Measurements from ENCODE around the gene GFRA4. TPM values are rescaled to one million over a fixed set of nuclear protein-coding genes. Genes with fewer than 3 reads are reported as not detected.

GFRA4 gene
- polyA plus RNA-seq, 2 of the 4 experiments (the other 2 are of a cell fraction) = not detected

- POLR2A ChIA-PET = no interaction called here
- WGBS (ENCODE audit: missing lambda C conversion rate) = 90% methylated on average over 10 of the region's 10 CpGs
- no peaks in the 10 kb centered on the region for H3K9me3 ChIP-seq
- CTCF ChIA-PET = interaction anchor here (0.7 to 1.9 kb wide), 9 partner anchors 10 to 139 kb away, joined by 3 to 8 read pairs (median 3); no protein-coding TSS in a partner anchor
- peak in 1 of 2 experiments; percentile 20 for DNase-seq (ENCODE audit: low read depth in 1 of 2, low spot score in 1 of 2)
- H3K4me1 ChIP-seq = no peaks in the 10 kb centered on the region
- no peak for TF ChIP-seq KDM5A (IDR thresholded peaks at IDR 0.05)
- TF ChIP-seq CTCF (IDR thresholded peaks at IDR 0.05) = 0 out of 3 replicates have a peak, but pooled peaks have one; percentile 12
- no peak for FAIRE-seq
- no peak overlapping the region for H3K4me3 ChIP-seq
- ATAC-seq = peak in 1 of 2 experiments; percentile 43; a peak in 1 of 6 replicates
- H3K4me2 ChIP-seq = no peak overlapping the region
- H3K27ac ChIP-seq = no peak overlapping the region
Measured at GRCh38 chr20:3612795-3613572, 50.2 kb downstream of the GFRA4 start.

DNA sequence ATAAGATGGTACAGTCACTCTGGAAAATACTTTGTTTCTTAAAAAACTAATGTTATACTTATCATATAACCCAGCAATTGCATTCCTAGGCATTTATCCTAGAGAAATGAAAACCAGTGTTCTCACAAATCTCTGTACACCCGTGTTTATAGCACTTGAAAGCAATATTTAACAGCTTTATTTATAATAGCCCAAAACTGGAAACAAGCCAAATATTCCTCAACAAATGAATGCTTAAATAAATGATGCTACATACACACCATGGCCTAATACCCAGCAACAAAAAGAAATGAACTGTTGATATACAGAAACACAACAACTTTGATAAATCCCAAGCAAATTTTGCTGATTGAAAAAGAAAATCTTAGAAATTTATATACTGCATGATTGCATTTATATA is 51.3 kb downstream of the GFRA4 start:
- Histone ChIP-seq H3K4me1 (no peaks in the 10 kb centered on the region), H3K27ac (no peak overlapping the region), H3K9me3 (no peaks in the 10 kb centered on the region), H3K4me2 (no peak overlapping the region), H3K4me3 (no peak overlapping the region)
- POLR2A ChIA-PET = no interaction called here
- ATAC-seq (no peak), DNase-seq (ENCODE audit: low read depth in 1 of 2, low spot score in 1 of 2) (no peak), FAIRE-seq (no peak)
- WGBS (ENCODE audit: missing lambda C conversion rate) = 44% methylated on average over 1 of the region's 1 CpG
- no peak for TF ChIP-seq SREBF2 (IDR thresholded peaks at IDR 0.05)
- no peak for TF ChIP-seq CBX2 (IDR thresholded peaks at IDR 0.05; ENCODE audit: borderline replicate concordance, low read depth)
- TF ChIP-seq RFX5 (IDR thresholded peaks at IDR 0.05) = no peak
- no peak for TF ChIP-seq KDM5A (IDR thresholded peaks at IDR 0.05)
- no peak for TF ChIP-seq CHD4 (IDR thresholded peaks at IDR 0.05; ENCODE audit: borderline replicate concordance)
- TF ChIP-seq, protein P1, sequence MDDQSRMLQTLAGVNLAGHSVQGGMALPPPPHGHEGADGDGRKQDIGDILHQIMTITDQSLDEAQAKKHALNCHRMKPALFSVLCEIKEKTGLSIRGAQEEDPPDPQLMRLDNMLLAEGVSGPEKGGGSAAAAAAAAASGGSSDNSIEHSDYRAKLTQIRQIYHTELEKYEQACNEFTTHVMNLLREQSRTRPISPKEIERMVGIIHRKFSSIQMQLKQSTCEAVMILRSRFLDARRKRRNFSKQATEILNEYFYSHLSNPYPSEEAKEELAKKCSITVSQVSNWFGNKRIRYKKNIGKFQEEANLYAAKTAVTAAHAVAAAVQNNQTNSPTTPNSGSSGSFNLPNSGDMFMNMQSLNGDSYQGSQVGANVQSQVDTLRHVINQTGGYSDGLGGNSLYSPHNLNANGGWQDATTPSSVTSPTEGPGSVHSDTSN (IDR thresholded peaks at IDR 0.05) = no peak
- no peak for TF ChIP-seq SMC3 (IDR thresholded peaks at IDR 0.05)
- CTCF ChIA-PET = interaction anchor here (0.6 to 1.5 kb wide), 5 partner anchors 9 to 558 kb away, joined by 3 to 5 read pairs (median 3); no protein-coding TSS in a partner anchor

Other genes starting within 250 kb of the GFRA4 start
- gene ATRN, start 192.4 kb downstream of the GFRA4 start, polyA plus RNA-seq (2011; rRNA removed) = 58.7 and 67.1 TPM in 2 replicates
- 20.4 to 22.6 TPM (median 21.3 TPM) in 3 replicates for gene ATRN, start 192.4 kb downstream of the GFRA4 start, polyA plus RNA-seq (2017; fragmentation: RNase III; extraction: RNeasy Plus Mini Kit Qiagen cat#74134 plus additional on column Dnase treatment)
- gene ADAM33, start 18.6 kb upstream of the GFRA4 start, polyA plus RNA-seq (2011; rRNA removed) = 0.05 and 0.08 TPM in 2 replicates
- 0.07 to 0.22 TPM (median 0.14 TPM) in 3 replicates for gene ADAM33, start 18.6 kb upstream of the GFRA4 start, polyA plus RNA-seq (2017; fragmentation: RNase III; extraction: RNeasy Plus Mini Kit Qiagen cat#74134 plus additional on column Dnase treatment)
- gene SIGLEC1, start 49.2 kb upstream of the GFRA4 start, polyA plus RNA-seq (2011; rRNA removed) = 0.01 TPM in 1 of 2 replicates, not detected in the other
- gene SIGLEC1, start 49.2 kb upstream of the GFRA4 start, polyA plus RNA-seq (2017; fragmentation: RNase III; extraction: RNeasy Plus Mini Kit Qiagen cat#74134 plus additional on column Dnase treatment) = not detected in 3 replicates
- 0.25 and 0.37 TPM in 2 replicates for gene HSPA12B, start 69.3 kb upstream of the GFRA4 start, polyA plus RNA-seq (2011; rRNA removed)
- 1.1 to 1.6 TPM (median 1.2 TPM) in 3 replicates for gene HSPA12B, start 69.3 kb upstream of the GFRA4 start, polyA plus RNA-seq (2017; fragmentation: RNase III; extraction: RNeasy Plus Mini Kit Qiagen cat#74134 plus additional on column Dnase treatment)
- 43.9 and 44.0 TPM in 2 replicates for gene ADISSP, start 104.4 kb upstream of the GFRA4 start, polyA plus RNA-seq (2011; rRNA removed)
- 93.2 to 104 TPM (median 95.2 TPM) in 3 replicates for gene ADISSP, start 104.4 kb upstream of the GFRA4 start, polyA plus RNA-seq (2017; fragmentation: RNase III; extraction: RNeasy Plus Mini Kit Qiagen cat#74134 plus additional on column Dnase treatment)
- gene SPEF1, start 118.0 kb upstream of the GFRA4 start, polyA plus RNA-seq (2011; rRNA removed) = 0.41 and 0.46 TPM in 2 replicates
- 0.89 to 1.4 TPM (median 1.3 TPM) in 3 replicates for gene SPEF1, start 118.0 kb upstream of the GFRA4 start, polyA plus RNA-seq (2017; fragmentation: RNase III; extraction: RNeasy Plus Mini Kit Qiagen cat#74134 plus additional on column Dnase treatment)
- 35.9 and 42.6 TPM in 2 replicates for gene CENPB, start 123.3 kb upstream of the GFRA4 start, polyA plus RNA-seq (2011; rRNA removed)
- 93.1 to 107 TPM (median 106 TPM) in 3 replicates for gene CENPB, start 123.3 kb upstream of the GFRA4 start, polyA plus RNA-seq (2017; fragmentation: RNase III; extraction: RNeasy Plus Mini Kit Qiagen cat#74134 plus additional on column Dnase treatment)
- gene CDC25B, start 132.9 kb upstream of the GFRA4 start, polyA plus RNA-seq (2011; rRNA removed) = 133 and 136 TPM in 2 replicates
- gene CDC25B, start 132.9 kb upstream of the GFRA4 start, polyA plus RNA-seq (2017; fragmentation: RNase III; extraction: RNeasy Plus Mini Kit Qiagen cat#74134 plus additional on column Dnase treatment) = 129 to 150 TPM (median 140 TPM) in 3 replicates
- gene AP5S1, start 157.1 kb upstream of the GFRA4 start, polyA plus RNA-seq (2011; rRNA removed) = 10.2 and 11.8 TPM in 2 replicates
- 17.7 to 20.6 TPM (median 19.9 TPM) in 3 replicates for gene AP5S1, start 157.1 kb upstream of the GFRA4 start, polyA plus RNA-seq (2017; fragmentation: RNase III; extraction: RNeasy Plus Mini Kit Qiagen cat#74134 plus additional on column Dnase treatment)
- 18.9 and 25.7 TPM in 2 replicates for gene MAVS, start 183.4 kb upstream of the GFRA4 start, polyA plus RNA-seq (2011; rRNA removed)
- gene MAVS, start 183.4 kb upstream of the GFRA4 start, polyA plus RNA-seq (2017; fragmentation: RNase III; extraction: RNeasy Plus Mini Kit Qiagen cat#74134 plus additional on column Dnase treatment) = 28.4 to 31.0 TPM (median 29.1 TPM) in 3 replicates
- gene PANK2, start 226.0 kb upstream of the GFRA4 start, polyA plus RNA-seq (2011; rRNA removed) = 39.3 and 45.9 TPM in 2 replicates
- gene PANK2, start 226.0 kb upstream of the GFRA4 start, polyA plus RNA-seq (2017; fragmentation: RNase III; extraction: RNeasy Plus Mini Kit Qiagen cat#74134 plus additional on column Dnase treatment) = 40.3 to 44.6 TPM (median 43.8 TPM) in 3 replicates